ENCODE measurements around the gene NDUFV1. TPM values are rescaled to one million over a fixed set of nuclear protein-coding genes. Genes with fewer than 3 reads are reported as not detected.

The NDUFV1 gene
- total RNA-seq (2022) (216 and 233 TPM in 2 replicates), Bru-seq, nascent RNA (percentile 78 among the genes with signal in this experiment), BruChase-seq, experiment 1, labeled RNA remaining after a 6-hour chase (percentile 93 among the genes with signal in this experiment), BruChase-seq, experiment 2, labeled RNA remaining after a 2-hour chase (percentile 93 among the genes with signal in this experiment)
- long read RNA-seq, transcript NDUFV1-201 (10 exons, 1,596 nt): major isoform, 241 of 306 reads
- long read RNA-seq, partial matches to known transcripts: 36 of 306 reads
- long read RNA-seq, other reads (novel, unspliced or antisense): 20 of 306 reads

- peak; percentile 69 for TF ChIP-seq CTCF (IDR thresholded peaks at IDR 0.05; ENCODE audit: unreplicated experiment)
- peaks cover 40% of the 10 kb centered on the region for H3K36me3 Mint-ChIP-seq (ENCODE audit: insufficient read depth, unreplicated experiment)
- no TSS peak for BruUV-seq (replicated peaks)
- CTCF ChIA-PET: no interaction called here
- DNase-seq: peak; percentile 97
- intact Hi-C loops (cut with micrococcal nuclease; ENCODE audit: unreplicated experiment): no loop called here
- H3K27me3 Mint-ChIP-seq (ENCODE audit: unreplicated experiment): peaks cover 8% of the 10 kb centered on the region
- peak within 1 kb of the TSS; percentile 48 for H3K27ac Mint-ChIP-seq (ENCODE audit: unreplicated experiment)
- peak within 1 kb of the TSS; percentile 86 for H3K4me3 Mint-ChIP-seq (ENCODE audit: low read depth, unreplicated experiment)
- H3K9me3 Mint-ChIP-seq (ENCODE audit: low read depth, unreplicated experiment): peaks cover 3% of the 10 kb centered on the region
- H3K4me1 Mint-ChIP-seq (ENCODE audit: low read depth, unreplicated experiment): peaks cover 10% of the 10 kb centered on the region
Measured at GRCh38 chr11:67606492-67607295, at the start of gene NDUFV1. TSS of gene NDUFV1 (plus strand) at chr11:67606936. CDS start at chr11:67607005, 69 bp downstream.

GRCh38 chr11:67558084-67558772 lies 48.5 kb upstream of the NDUFV1 start:
- CTCF ChIA-PET: interaction anchor here (0.8 to 1.6 kb wide), 2 partner anchors 14 to 17 kb away, joined by 4 to 8 read pairs; no protein-coding TSS in a partner anchor
- Mint-ChIP-seq H3K4me3 (ENCODE audit: low read depth, unreplicated experiment) (peak overlapping the region; percentile 60), H3K27me3 (ENCODE audit: unreplicated experiment) (no peaks in the 10 kb centered on the region), H3K4me1 (ENCODE audit: low read depth, unreplicated experiment) (peaks cover 30% of the 10 kb centered on the region), H3K27ac (ENCODE audit: unreplicated experiment) (peak overlapping the region; percentile 72), H3K9me3 (ENCODE audit: low read depth, unreplicated experiment) (no peaks in the 10 kb centered on the region), H3K36me3 (ENCODE audit: insufficient read depth, unreplicated experiment) (peaks cover 10% of the 10 kb centered on the region)
- no TSS peak for BruUV-seq (replicated peaks)
- DNase-seq: peak; percentile 37
- no peak for TF ChIP-seq CTCF (IDR thresholded peaks at IDR 0.05; ENCODE audit: unreplicated experiment)
- intact Hi-C loops (cut with micrococcal nuclease; ENCODE audit: unreplicated experiment): no loop called here

- Mint-ChIP-seq H3K4me1 (ENCODE audit: low read depth, unreplicated experiment) (peaks cover 43% of the 10 kb centered on the region), H3K27ac (ENCODE audit: unreplicated experiment) (no peak overlapping the region), H3K9me3 (ENCODE audit: low read depth, unreplicated experiment) (no peaks in the 10 kb centered on the region), H3K4me3 (ENCODE audit: low read depth, unreplicated experiment) (no peak overlapping the region), H3K27me3 (ENCODE audit: unreplicated experiment) (no peaks in the 10 kb centered on the region), H3K36me3 (ENCODE audit: insufficient read depth, unreplicated experiment) (peaks cover 15% of the 10 kb centered on the region)
- intact Hi-C loops (cut with micrococcal nuclease; ENCODE audit: unreplicated experiment): no loop called here
- no peak for DNase-seq
- CTCF ChIA-PET: interaction anchor here (0.5 kb wide), 1 partner anchor 12 kb away, joined by 3 read pairs; no protein-coding TSS in a partner anchor
- BruUV-seq (replicated peaks): no TSS peak
- TF ChIP-seq CTCF (IDR thresholded peaks at IDR 0.05; ENCODE audit: unreplicated experiment): no peak
Measured at GRCh38 chr11:67561971-67562619, 44.6 kb upstream of the NDUFV1 start.

Data from Calu3 (cell line).